Epithelial cell of esophagus (primary cell): ENCODE data around the gene SMOC2.

Source experiments
- DNase-seq: peaks from one replicate; pipeline ENCODE4 v3.0.0; 2010; ENCODE audit warnings: low read depth
- H3K4me3 ChIP-seq: 2 replicates; pipeline ENCODE4 v1.5.1; 2011; ENCODE audit warnings: mild to moderate bottlenecking, low read length, control low read depth
- TF ChIP-seq, protein P1 (sequence below): IDR thresholded peaks from 2 replicates; pipeline ENCODE4 v1.5.1; 2011; ENCODE audit warnings: low read depth, mild to moderate bottlenecking, low read length, control low read depth, inconsistent platforms; ENCODE audit not compliant: insufficient read depth; ENCODE audit errors: missing control alignments

Gene SMOC2

GRCh38 chr6:168574699-168575195 lies 133.8 kb downstream of the SMOC2 start:
- DNase-seq, result no peak
- TF ChIP-seq, protein P1, sequence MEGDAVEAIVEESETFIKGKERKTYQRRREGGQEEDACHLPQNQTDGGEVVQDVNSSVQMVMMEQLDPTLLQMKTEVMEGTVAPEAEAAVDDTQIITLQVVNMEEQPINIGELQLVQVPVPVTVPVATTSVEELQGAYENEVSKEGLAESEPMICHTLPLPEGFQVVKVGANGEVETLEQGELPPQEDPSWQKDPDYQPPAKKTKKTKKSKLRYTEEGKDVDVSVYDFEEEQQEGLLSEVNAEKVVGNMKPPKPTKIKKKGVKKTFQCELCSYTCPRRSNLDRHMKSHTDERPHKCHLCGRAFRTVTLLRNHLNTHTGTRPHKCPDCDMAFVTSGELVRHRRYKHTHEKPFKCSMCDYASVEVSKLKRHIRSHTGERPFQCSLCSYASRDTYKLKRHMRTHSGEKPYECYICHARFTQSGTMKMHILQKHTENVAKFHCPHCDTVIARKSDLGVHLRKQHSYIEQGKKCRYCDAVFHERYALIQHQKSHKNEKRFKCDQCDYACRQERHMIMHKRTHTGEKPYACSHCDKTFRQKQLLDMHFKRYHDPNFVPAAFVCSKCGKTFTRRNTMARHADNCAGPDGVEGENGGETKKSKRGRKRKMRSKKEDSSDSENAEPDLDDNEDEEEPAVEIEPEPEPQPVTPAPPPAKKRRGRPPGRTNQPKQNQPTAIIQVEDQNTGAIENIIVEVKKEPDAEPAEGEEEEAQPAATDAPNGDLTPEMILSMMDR, result no peak
- no peak overlapping the region for H3K4me3 ChIP-seq

- no peak overlapping the region for H3K4me3 ChIP-seq
- TF ChIP-seq, protein P1, result no peak
- DNase-seq, result no peak
These were observed 134.5 kb downstream of the SMOC2 start for GRCh38 chr6:168575346-168576098.

GRCh38 chr6:168576388-168576787 lies 135.4 kb downstream of the SMOC2 start:
- DNase-seq, result no peak
- H3K4me3 ChIP-seq, result no peak overlapping the region
- TF ChIP-seq, protein P1, result no peak

DNA sequence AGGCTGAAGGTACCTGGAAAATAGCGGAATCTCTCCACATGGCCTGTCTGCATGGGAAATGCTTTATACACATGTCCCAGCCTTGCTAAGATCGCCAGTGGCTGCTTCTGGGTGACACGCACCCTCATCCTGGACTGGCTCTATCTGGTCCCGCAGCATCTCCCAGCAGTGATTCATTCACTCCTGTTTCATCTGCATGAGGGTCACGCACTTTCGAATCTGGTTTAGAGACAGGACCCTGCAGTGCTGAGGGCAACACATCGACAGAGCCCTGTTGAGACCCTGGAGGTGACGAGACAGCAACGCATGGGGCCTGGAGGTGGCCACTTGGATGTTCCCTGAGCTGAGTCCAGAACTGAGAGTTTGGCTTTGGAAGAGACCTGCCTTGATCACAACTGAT lies 136.5 kb downstream of the SMOC2 start:
- TF ChIP-seq, protein P1, result no peak

DNA sequence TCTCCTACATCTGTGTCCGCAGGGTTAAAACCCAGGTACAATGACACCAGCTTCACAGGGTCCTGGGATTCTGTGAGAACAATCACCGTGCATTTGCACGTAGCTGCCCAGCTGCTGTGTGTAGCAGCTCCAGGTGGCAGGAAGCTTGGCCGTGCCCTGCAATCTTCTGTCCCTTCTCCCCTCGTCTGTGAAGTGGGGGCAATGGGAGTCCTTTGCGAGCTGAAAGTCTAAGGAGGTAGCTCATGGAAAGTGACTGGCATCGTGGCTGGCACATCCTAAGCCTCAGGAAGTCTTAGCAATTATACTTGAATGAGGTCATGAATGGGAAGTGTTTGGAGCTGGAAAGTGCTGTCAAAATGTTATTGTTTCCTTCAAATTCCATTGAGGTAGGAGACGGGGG lies 137.1 kb downstream of the SMOC2 start:
- TF ChIP-seq, protein P1, result no peak
- no peak for DNase-seq
- no peak overlapping the region for H3K4me3 ChIP-seq

More for the DNA sequence above, 136.5 kb downstream of the SMOC2 start:
- H3K4me3 ChIP-seq, result no peak overlapping the region
- no peak for DNase-seq

GRCh38 chr6:168581236-168581635 lies 140.3 kb downstream of the SMOC2 start:
- TF ChIP-seq, protein P1, result no peak
- no peak for DNase-seq

DNA sequence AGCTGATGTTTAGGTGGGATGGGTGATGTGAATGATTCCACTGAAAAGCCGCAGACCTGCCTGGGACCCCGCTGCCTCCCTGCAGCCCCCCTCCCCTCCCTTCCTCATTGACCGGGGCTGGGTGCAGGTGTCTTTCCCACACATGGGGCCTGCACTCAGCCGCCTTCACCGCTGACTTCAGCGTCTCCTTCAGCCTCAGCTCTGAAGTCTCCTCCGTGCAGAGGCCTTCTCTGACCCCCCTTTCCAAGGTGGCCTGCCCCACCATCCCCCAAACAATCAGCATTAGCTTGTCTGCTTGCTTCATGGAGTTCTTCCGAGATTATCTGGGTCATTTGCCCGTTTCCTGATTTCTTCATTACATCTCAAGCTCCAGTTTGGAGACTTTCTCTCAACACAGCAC lies 140.7 kb downstream of the SMOC2 start:
- H3K4me3 ChIP-seq, result no peak overlapping the region
- TF ChIP-seq, protein P1, result no peak
- DNase-seq, result no peak

More at GRCh38 chr6:168581236-168581635, 140.3 kb downstream of the SMOC2 start:
- H3K4me3 ChIP-seq, result no peak overlapping the region
